Measurements from ENCODE around the gene FSHR.

The FSHR gene

DNA sequence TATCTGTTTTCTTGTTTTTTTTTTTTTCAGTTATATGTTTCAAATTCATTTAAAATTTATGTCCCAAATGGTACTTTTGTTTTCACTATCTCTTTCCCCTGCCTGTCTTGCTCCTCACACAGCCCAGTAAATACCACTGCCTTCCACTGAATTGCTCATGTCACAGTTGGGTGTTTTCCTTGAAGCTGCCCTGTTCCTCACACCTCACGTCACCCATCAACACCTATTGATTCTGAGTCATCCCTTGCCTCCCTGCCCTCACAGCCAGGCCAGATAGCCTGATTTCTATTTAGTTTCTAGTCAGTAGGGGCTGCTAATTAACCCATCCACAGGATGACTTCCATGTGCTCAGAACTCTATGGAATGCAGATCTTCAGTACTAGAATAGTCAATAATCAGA lies 25.3 kb downstream of the FSHR start:
- no peak for ATAC-seq

DNA sequence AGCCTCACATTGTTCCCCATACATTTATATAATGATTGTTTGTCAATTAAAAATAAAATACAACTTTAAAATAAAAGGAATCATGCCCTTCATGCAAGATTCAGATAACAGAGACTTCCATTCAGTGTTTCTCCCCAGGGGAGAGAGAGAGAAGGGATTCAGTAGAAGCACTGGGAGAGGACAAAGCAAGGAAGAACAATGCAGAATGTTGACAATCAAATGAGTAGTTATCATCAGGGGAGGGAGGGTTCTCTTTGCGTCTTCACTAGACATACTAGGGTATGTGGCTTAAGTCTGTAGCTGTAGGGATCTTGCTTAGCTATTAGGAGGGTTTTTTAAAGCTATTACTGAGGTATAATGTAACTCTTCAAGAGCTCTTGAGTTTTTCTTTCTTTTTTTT lies 30.7 kb downstream of the FSHR start:
- no peak for ATAC-seq
- TF ChIP-seq, protein P1, sequence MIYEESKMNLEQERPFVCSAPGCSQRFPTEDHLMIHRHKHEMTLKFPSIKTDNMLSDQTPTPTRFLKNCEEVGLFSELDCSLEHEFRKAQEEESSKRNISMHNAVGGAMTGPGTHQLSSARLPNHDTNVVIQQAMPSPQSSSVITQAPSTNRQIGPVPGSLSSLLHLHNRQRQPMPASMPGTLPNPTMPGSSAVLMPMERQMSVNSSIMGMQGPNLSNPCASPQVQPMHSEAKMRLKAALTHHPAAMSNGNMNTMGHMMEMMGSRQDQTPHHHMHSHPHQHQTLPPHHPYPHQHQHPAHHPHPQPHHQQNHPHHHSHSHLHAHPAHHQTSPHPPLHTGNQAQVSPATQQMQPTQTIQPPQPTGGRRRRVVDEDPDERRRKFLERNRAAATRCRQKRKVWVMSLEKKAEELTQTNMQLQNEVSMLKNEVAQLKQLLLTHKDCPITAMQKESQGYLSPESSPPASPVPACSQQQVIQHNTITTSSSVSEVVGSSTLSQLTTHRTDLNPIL (CRISPR knock-in tag; IDR thresholded peaks at IDR 0.05; ENCODE audit: low read depth) = no peak
- TF ChIP-seq RARB (CRISPR knock-in tag; IDR thresholded peaks at IDR 0.05) (no peak), CSDC2 (CRISPR knock-in tag; IDR thresholded peaks at IDR 0.05) (no peak), ZC3H10 (CRISPR knock-in tag; IDR thresholded peaks at IDR 0.05) (no peak), ARNTL (CRISPR knock-in tag; IDR thresholded peaks at IDR 0.05; ENCODE audit: borderline replicate concordance, low read depth) (no peak), TOX (CRISPR knock-in tag; IDR thresholded peaks at IDR 0.05; ENCODE audit: borderline replicate concordance) (no peak), ZFP3 (CRISPR knock-in tag; IDR thresholded peaks at IDR 0.05) (no peak), ZFP30 (CRISPR knock-in tag; IDR thresholded peaks at IDR 0.05) (no peak), PPARA (CRISPR knock-in tag; IDR thresholded peaks at IDR 0.05; ENCODE audit: borderline replicate concordance) (no peak), ZNF565 (CRISPR knock-in tag; conservative IDR thresholded peaks at IDR 0.05; ENCODE audit: low read depth) (no peak), SNAI2 (CRISPR knock-in tag; IDR thresholded peaks at IDR 0.05) (no peak), TCF4 (CRISPR knock-in tag; IDR thresholded peaks at IDR 0.05; ENCODE audit: borderline replicate concordance) (no peak), ZNF70 (CRISPR knock-in tag; IDR thresholded peaks at IDR 0.05) (no peak), ISL1 (CRISPR knock-in tag; IDR thresholded peaks at IDR 0.05) (no peak), GLIS3 (CRISPR knock-in tag; IDR thresholded peaks at IDR 0.05) (no peak), BACH2 (CRISPR knock-in tag; IDR thresholded peaks at IDR 0.05; ENCODE audit: borderline replicate concordance) (no peak), OSR1 (CRISPR knock-in tag; IDR thresholded peaks at IDR 0.05) (no peak)
- TF ChIP-seq, protein P2, sequence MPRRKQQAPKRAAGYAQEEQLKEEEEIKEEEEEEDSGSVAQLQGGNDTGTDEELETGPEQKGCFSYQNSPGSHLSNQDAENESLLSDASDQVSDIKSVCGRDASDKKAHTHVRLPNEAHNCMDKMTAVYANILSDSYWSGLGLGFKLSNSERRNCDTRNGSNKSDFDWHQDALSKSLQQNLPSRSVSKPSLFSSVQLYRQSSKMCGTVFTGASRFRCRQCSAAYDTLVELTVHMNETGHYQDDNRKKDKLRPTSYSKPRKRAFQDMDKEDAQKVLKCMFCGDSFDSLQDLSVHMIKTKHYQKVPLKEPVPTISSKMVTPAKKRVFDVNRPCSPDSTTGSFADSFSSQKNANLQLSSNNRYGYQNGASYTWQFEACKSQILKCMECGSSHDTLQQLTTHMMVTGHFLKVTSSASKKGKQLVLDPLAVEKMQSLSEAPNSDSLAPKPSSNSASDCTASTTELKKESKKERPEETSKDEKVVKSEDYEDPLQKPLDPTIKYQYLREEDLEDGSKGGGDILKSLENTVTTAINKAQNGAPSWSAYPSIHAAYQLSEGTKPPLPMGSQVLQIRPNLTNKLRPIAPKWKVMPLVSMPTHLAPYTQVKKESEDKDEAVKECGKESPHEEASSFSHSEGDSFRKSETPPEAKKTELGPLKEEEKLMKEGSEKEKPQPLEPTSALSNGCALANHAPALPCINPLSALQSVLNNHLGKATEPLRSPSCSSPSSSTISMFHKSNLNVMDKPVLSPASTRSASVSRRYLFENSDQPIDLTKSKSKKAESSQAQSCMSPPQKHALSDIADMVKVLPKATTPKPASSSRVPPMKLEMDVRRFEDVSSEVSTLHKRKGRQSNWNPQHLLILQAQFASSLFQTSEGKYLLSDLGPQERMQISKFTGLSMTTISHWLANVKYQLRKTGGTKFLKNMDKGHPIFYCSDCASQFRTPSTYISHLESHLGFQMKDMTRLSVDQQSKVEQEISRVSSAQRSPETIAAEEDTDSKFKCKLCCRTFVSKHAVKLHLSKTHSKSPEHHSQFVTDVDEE (CRISPR knock-in tag; IDR thresholded peaks at IDR 0.05) = no peak
- TF ChIP-seq, protein P3, sequence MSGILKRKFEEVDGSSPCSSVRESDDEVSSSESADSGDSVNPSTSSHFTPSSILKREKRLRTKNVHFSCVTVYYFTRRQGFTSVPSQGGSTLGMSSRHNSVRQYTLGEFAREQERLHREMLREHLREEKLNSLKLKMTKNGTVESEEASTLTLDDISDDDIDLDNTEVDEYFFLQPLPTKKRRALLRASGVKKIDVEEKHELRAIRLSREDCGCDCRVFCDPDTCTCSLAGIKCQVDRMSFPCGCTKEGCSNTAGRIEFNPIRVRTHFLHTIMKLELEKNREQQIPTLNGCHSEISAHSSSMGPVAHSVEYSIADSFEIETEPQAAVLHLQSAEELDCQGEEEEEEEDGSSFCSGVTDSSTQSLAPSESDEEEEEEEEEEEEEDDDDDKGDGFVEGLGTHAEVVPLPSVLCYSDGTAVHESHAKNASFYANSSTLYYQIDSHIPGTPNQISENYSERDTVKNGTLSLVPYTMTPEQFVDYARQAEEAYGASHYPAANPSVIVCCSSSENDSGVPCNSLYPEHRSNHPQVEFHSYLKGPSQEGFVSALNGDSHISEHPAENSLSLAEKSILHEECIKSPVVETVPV (CRISPR knock-in tag; IDR thresholded peaks at IDR 0.05) = no peak
- TF ChIP-seq, protein P4, sequence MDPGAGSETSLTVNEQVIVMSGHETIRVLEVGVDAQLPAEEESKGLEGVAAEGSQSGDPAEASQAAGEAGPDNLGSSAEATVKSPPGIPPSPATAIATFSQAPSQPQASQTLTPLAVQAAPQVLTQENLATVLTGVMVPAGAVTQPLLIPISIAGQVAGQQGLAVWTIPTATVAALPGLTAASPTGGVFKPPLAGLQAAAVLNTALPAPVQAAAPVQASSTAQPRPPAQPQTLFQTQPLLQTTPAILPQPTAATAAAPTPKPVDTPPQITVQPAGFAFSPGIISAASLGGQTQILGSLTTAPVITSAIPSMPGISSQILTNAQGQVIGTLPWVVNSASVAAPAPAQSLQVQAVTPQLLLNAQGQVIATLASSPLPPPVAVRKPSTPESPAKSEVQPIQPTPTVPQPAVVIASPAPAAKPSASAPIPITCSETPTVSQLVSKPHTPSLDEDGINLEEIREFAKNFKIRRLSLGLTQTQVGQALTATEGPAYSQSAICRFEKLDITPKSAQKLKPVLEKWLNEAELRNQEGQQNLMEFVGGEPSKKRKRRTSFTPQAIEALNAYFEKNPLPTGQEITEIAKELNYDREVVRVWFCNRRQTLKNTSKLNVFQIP (CRISPR knock-in tag; IDR thresholded peaks at IDR 0.05; ENCODE audit: borderline replicate concordance, low read depth) = no peak

More for the DNA sequence above, 25.3 kb downstream of the FSHR start:
- TF ChIP-seq, protein P1 (CRISPR knock-in tag; IDR thresholded peaks at IDR 0.05; ENCODE audit: low read depth) = no peak
- no peak for TF ChIP-seq ZC3H10 (CRISPR knock-in tag; IDR thresholded peaks at IDR 0.05)
- no peak for TF ChIP-seq TOX (CRISPR knock-in tag; IDR thresholded peaks at IDR 0.05; ENCODE audit: borderline replicate concordance)
- TF ChIP-seq OSR1 (CRISPR knock-in tag; IDR thresholded peaks at IDR 0.05) = no peak

DNA sequence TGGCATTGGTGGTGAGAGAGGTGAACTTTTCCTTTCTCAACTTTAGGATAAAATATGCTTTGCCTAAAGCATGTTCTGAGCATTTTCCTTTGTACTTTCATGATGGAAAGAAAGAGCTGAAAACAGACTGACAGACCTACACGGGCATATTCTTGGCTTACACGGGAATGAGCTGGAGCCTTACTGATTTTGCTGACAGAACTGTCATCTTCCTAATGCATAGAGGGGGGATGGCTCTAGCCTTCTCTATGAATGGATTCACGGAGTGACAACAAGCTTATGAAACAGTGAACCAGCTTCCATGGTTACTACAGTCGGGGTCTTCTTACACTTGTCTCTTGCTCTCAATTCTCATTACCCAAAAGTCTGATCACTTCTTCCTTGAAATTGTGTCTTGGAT lies 32.2 kb downstream of the FSHR start:
- no peak for ATAC-seq
- TF ChIP-seq ARNTL (CRISPR knock-in tag; IDR thresholded peaks at IDR 0.05; ENCODE audit: borderline replicate concordance, low read depth) (no peak), SNAI2 (CRISPR knock-in tag; IDR thresholded peaks at IDR 0.05) (no peak), RARB (CRISPR knock-in tag; IDR thresholded peaks at IDR 0.05) (no peak), ISL1 (CRISPR knock-in tag; IDR thresholded peaks at IDR 0.05) (no peak), CSDC2 (CRISPR knock-in tag; IDR thresholded peaks at IDR 0.05) (no peak), ZNF565 (CRISPR knock-in tag; conservative IDR thresholded peaks at IDR 0.05; ENCODE audit: low read depth) (no peak), ZNF70 (CRISPR knock-in tag; IDR thresholded peaks at IDR 0.05) (no peak), ZNF8 (CRISPR knock-in tag; IDR thresholded peaks at IDR 0.05) (no peak), ZFP30 (CRISPR knock-in tag; IDR thresholded peaks at IDR 0.05) (no peak), ZC3H10 (CRISPR knock-in tag; IDR thresholded peaks at IDR 0.05) (no peak), TOX (CRISPR knock-in tag; IDR thresholded peaks at IDR 0.05; ENCODE audit: borderline replicate concordance) (no peak)
- TF ChIP-seq, protein P1 (CRISPR knock-in tag; IDR thresholded peaks at IDR 0.05; ENCODE audit: low read depth) = no peak
- TF ChIP-seq, protein P2 (CRISPR knock-in tag; IDR thresholded peaks at IDR 0.05) = no peak
- TF ChIP-seq, protein P4 (CRISPR knock-in tag; IDR thresholded peaks at IDR 0.05; ENCODE audit: borderline replicate concordance, low read depth) = no peak

All from SK-N-SH treated with all-trans-retinoic acid at 6 μM for 48 hours (cell line).